Ascending aorta (tissue), 2 donors: ENCODE data around the gene LCN10. TPM values are rescaled to one million over a fixed set of nuclear protein-coding genes. Genes with fewer than 3 reads are reported as not detected.

Experiments
- DNase-seq, 2 donors: peaks; one replicate each; pipeline ENCODE4 v3.0.0-alpha.2; 2019; ENCODE audit warnings: low spot score in 2 of 2
- H3K27ac ChIP-seq, 2 donors: fragments of 200-600 bp; sonication (generic); one replicate each; pipeline ENCODE4 v1.5.1; 2016 to 2017; ENCODE audit warnings: mild to moderate bottlenecking in 1 of 2
- H3K27me3 ChIP-seq: fragments of 200-600 bp; sonication (generic); one replicate; pipeline ENCODE4 v1.5.1; 2017
- H3K36me3 ChIP-seq, 2 donors: fragments of 200-600 bp; sonication (generic); one replicate each; pipeline ENCODE4 v1.5.1; 2016
- H3K4me1 ChIP-seq, 2 donors: fragments of 200-600 bp; sonication (generic); one replicate each; pipeline ENCODE4 v1.5.1; 2016 to 2017; ENCODE audit warnings: mild to moderate bottlenecking in 1 of 2
- H3K4me3 ChIP-seq, 2 donors: fragments of 200-600 bp; sonication (generic); one replicate each; pipeline ENCODE4 v1.5.1; 2016 to 2017; ENCODE audit warnings: mild to moderate bottlenecking in 1 of 2
- H3K9me3 ChIP-seq, 2 donors: fragments of 200-600 bp; sonication (generic); one replicate each; pipeline ENCODE4 v1.5.1; 2016
- intact Hi-C: fragments of 100-400 bp; cut with DNase I; formaldehyde crosslinking; loops from one replicate; pipeline ENCODE4 v1.15.1; 2023
- total RNA-seq: library from RNA; depleted of rRNA; stranded (reverse); fragments of >200 nt; gene quantifications from one replicate; pipeline ENCODE4 v1.1.0, GENCODE V29; 2016
- TF ChIP-seq, protein P1 (sequence below), 3 experiments: fragments of 200-600 bp in 2 of 3; fragments of 450-650 bp in 1 of 3; sonication (generic) in 2 of 3; IDR thresholded peaks; one replicate each; pipeline ENCODE4 v1.5.1; 2016 to 2019; ENCODE audit warnings: antibody characterized with exemption in 3 of 3, mild to moderate bottlenecking in 1 of 3, moderate library complexity in 1 of 3

The LCN10 gene
- total RNA-seq, 1 donor from 2014 or later, result 28.5 TPM

DNA sequence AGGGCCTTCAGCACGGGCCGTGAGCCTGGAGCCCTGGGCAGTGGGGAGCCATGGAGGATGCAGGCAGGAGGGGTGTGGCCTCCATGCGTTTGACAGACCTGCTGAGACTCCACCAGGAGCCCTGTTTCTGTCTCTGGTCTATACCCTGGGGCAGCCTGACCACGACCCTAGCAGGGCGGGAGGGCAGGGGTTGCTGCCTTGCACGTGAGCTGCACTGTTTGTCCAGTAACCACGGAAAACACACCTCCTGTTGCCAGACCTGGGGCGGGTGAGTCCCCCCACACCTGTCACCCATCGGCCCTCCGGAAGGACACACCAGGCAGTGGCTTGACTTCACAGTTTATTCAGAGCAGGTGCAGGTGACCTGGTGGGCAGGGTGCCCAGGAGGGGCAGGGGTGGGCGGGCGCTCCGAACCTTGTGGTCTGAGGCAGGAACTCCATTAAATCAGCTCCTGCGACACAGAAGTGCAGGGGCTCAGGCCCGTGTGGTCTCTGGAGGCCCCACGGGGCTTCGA lies 11.4 kb upstream of the LCN10 start:
- H3K27me3 ChIP-seq, result no peaks in the 10 kb centered on the region
- TF ChIP-seq, protein P1, sequence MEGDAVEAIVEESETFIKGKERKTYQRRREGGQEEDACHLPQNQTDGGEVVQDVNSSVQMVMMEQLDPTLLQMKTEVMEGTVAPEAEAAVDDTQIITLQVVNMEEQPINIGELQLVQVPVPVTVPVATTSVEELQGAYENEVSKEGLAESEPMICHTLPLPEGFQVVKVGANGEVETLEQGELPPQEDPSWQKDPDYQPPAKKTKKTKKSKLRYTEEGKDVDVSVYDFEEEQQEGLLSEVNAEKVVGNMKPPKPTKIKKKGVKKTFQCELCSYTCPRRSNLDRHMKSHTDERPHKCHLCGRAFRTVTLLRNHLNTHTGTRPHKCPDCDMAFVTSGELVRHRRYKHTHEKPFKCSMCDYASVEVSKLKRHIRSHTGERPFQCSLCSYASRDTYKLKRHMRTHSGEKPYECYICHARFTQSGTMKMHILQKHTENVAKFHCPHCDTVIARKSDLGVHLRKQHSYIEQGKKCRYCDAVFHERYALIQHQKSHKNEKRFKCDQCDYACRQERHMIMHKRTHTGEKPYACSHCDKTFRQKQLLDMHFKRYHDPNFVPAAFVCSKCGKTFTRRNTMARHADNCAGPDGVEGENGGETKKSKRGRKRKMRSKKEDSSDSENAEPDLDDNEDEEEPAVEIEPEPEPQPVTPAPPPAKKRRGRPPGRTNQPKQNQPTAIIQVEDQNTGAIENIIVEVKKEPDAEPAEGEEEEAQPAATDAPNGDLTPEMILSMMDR (IDR thresholded peaks at IDR 0.05), result no peak
- H3K36me3 ChIP-seq, result no peaks in the 10 kb centered on the region
- no peak overlapping the region for H3K4me3 ChIP-seq
- H3K9me3 ChIP-seq, result no peaks in the 10 kb centered on the region
- H3K27ac ChIP-seq, result no peak overlapping the region
- H3K4me1 ChIP-seq, result no peaks in the 10 kb centered on the region
- no peak for DNase-seq
- intact Hi-C loops, result no loop called here

DNA sequence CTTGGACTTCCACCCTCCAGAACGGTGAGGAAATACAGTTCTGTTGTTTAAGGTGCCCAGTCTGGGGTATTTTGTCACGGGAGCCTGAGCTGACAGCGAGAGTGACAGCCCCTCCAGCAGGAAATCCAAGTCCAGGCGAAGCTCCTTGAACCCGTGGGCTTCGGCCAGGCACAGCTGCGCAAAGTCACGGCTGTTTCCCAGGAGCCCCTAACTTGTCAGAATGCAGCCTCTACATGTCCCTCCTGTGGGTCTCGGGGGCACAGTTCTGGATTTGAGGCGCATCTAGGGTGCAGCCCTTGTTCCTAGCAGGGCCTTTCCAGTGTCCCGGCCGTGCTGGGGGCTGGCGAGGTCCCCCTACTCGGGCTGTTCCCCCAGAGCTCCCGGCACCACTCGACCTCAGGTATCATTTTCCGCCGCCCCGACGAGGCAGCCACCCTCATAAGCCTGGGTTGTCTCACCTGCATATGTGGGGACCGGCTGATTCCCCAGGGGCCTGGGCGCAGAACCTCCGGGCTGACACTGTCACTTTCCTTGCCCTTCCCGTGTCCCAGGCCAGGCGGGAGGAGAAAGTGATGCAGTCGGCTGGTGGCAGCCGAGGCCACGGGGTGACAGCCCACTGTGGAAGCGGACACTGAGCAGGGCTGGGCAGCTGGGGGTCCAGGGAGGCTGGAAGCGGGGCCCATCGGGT lies 10.8 kb upstream of the LCN10 start:
- H3K27ac ChIP-seq, result no peak overlapping the region
- no peaks in the 10 kb centered on the region for H3K27me3 ChIP-seq
- H3K4me1 ChIP-seq, result no peaks in the 10 kb centered on the region
- H3K9me3 ChIP-seq, result no peaks in the 10 kb centered on the region
- TF ChIP-seq, protein P1 (IDR thresholded peaks at IDR 0.05), result no peak
- DNase-seq, result no peak
- H3K36me3 ChIP-seq, result no peaks in the 10 kb centered on the region
- intact Hi-C loops, result no loop called here
- no peak overlapping the region for H3K4me3 ChIP-seq

DNA sequence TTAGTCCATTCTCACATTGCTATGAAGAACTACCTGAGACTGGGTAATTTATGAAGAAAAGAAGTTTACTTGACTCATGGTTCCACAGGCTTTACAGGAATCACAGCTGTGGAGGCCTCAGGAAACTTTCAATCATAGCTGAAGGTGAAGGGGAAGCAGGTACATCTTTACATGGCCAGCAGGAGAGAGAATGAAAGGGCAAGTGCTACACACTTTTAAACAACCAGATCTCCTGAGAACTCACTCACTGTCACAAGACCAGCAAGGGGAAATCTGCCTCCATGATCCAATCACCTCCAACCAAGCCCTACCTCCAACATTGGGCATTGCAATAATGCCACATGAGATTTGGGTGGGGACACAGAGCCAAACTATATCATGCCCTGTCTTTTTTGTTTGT lies 9.1 kb upstream of the LCN10 start:
- TF ChIP-seq, protein P1 (IDR thresholded peaks at IDR 0.05), result no peak
- Histone ChIP-seq H3K27me3 (no peaks in the 10 kb centered on the region), H3K27ac (no peak overlapping the region), H3K4me3 (no peak overlapping the region), H3K36me3 (no peaks in the 10 kb centered on the region), H3K4me1 (no peaks in the 10 kb centered on the region), H3K9me3 (no peaks in the 10 kb centered on the region)
- no peak for DNase-seq
- intact Hi-C loops, result no loop called here

DNA sequence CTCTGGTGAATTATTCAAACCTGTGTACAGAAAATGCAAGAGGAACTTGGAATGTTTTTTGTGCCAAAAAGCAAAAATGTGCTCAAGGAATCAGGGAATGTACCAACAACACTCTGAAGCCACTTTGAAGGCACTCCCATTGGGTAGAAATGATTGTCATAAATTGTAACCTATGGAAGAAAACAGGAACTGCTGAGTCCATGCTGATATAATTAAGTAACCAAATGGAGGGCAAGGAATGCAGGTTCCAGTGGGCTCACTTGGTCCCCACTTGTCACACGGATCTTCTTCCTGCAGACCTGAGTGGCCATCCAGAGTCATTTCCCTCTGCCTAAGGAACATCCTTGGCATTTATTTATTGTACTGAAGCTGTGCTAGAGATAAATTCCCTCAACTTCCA lies 8.5 kb upstream of the LCN10 start:
- Histone ChIP-seq H3K36me3 (no peaks in the 10 kb centered on the region), H3K27me3 (no peaks in the 10 kb centered on the region), H3K27ac (no peak overlapping the region), H3K4me1 (no peaks in the 10 kb centered on the region), H3K4me3 (no peak overlapping the region), H3K9me3 (no peaks in the 10 kb centered on the region)
- intact Hi-C loops, result no loop called here
- TF ChIP-seq, protein P1 (IDR thresholded peaks at IDR 0.05), result no peak
- DNase-seq, result no peak

- H3K4me3 ChIP-seq, result no peak overlapping the region
- intact Hi-C loops, result no loop called here
- H3K36me3 ChIP-seq, result no peaks in the 10 kb centered on the region
- no peaks in the 10 kb centered on the region for H3K9me3 ChIP-seq
- no peaks in the 10 kb centered on the region for H3K27me3 ChIP-seq
- H3K4me1 ChIP-seq, result no peaks in the 10 kb centered on the region
- no peak for DNase-seq
- TF ChIP-seq, protein P1 (IDR thresholded peaks at IDR 0.05), result no peak
- H3K27ac ChIP-seq, result no peak overlapping the region
Observed at GRCh38 chr9:136750526-136750925, 7.8 kb upstream of the LCN10 start.
